Stomach (tissue), 9 donors: Measurements from ENCODE around the gene CFAP161. TPM values are rescaled to one million over a fixed set of nuclear protein-coding genes. Genes with fewer than 3 reads are reported as not detected.

Source experiments
- DNase-seq, 2 donors: peaks; one replicate each; pipeline versions ENCODE4 v3.0.0 to v3.0.0-alpha.2; 2013 to 2019
- H3K27ac ChIP-seq, 5 donors: fragments of 200-600 bp in 4 of 5; sonication (generic) in 4 of 5; one replicate each; pipeline ENCODE4 v1.5.1; 2013 to 2019; ENCODE audit warnings: mild to moderate bottlenecking in 1 of 5, moderate library complexity in 1 of 5
- H3K27me3 ChIP-seq, 3 donors: fragments of 200-600 bp; sonication (generic); one replicate each; pipeline ENCODE4 v1.5.1; 2017 to 2019; ENCODE audit warnings: mixed run types in 1 of 3
- H3K36me3 ChIP-seq, 4 donors: fragments of 200-600 bp; sonication (generic); 1 replicate in 3 of 4; 2 replicates in 1 of 4; pipeline ENCODE4 v1.5.1; 2016 to 2019
- H3K4me1 ChIP-seq, 4 donors: fragments of 200-600 bp; sonication (generic); one replicate each; pipeline ENCODE4 v1.5.1; 2016 to 2019
- H3K4me3 ChIP-seq, 4 donors: fragments of 200-600 bp; sonication (generic) in 3 of 4; one replicate each; pipeline ENCODE4 v1.5.1; 2016 to 2019; ENCODE audit warnings: mild to moderate bottlenecking in 1 of 4
- H3K9me3 ChIP-seq, 4 donors: fragments of 200-600 bp; sonication (generic); one replicate each; pipeline ENCODE4 v1.5.1; 2016 to 2019
- CTCF ChIP-seq, 7 experiments: fragments of 450-650 bp in 4 of 7; fragments of 200-600 bp in 3 of 7; sonication (generic) in 3 of 7; IDR thresholded peaks; one replicate each; pipeline ENCODE4 v1.5.1; 2016 to 2019; ENCODE audit warnings: antibody characterized with exemption in 7 of 7, control low read depth in 2 of 7, mild to moderate bottlenecking in 1 of 7
- EP300 ChIP-seq: sonication (generic); formaldehyde crosslinking; IDR thresholded peaks from one replicate; pipeline ENCODE4 v1.6.1; 2017; ENCODE audit warnings: antibody characterized with exemption
- POLR2A ChIP-seq, 4 donors: fragments of 450-650 bp; IDR thresholded peaks; one replicate each; pipeline ENCODE4 v1.6.1; 2016; ENCODE audit warnings: antibody characterized with exemption in 4 of 4, control low read depth in 2 of 4, mild to moderate bottlenecking in 1 of 4, moderate library complexity in 1 of 4
- POLR2AphosphoS5 ChIP-seq, 3 donors: sonication (generic); formaldehyde crosslinking; IDR thresholded peaks; one replicate each; pipeline ENCODE4 v1.6.1; 2016; ENCODE audit warnings: antibody characterized with exemption in 3 of 3
- WGBS, 5 donors: extraction: QIAGEN DNeasy Blood & Tissue Kit in 3 of 5; methylation state at CpG; one replicate each; pipeline versions ENCODE4 v1.1.5 to v1.1.7; 2013 to 2018; 5-methylcytosine and 5-hydroxymethylcytosine counted together
- intact Hi-C: fragments of 100-400 bp; cut with DNase I; formaldehyde crosslinking; loops from one replicate; pipeline ENCODE4 v1.15.1; 2023; ENCODE audit warnings: low total_unique reads
- polyA plus RNA-seq, 3 donors: library from polyadenylated mRNA; stranded (reverse); fragments of 200-250 nt; gene quantifications; one replicate each; pipeline ENCODE4 v1.2.3, GENCODE V29; 2013
- total RNA-seq, 5 donors: library from RNA; depleted of rRNA; stranded (reverse); fragments of >200 nt; gene quantifications; one replicate each; pipeline versions ENCODE4 v1.1.0 to v1.2.3, GENCODE V29; 2014 to 2016
- donor health status: healthy with polysubstance abuse.
- donor health status: Bipolar disorder and iron deficiency.
- donor health status: healthy.

Gene CFAP161
- total and polyA plus RNA-seq, 8 donors = 0.19 to 2.6 TPM; not detected in 6

DNA sequence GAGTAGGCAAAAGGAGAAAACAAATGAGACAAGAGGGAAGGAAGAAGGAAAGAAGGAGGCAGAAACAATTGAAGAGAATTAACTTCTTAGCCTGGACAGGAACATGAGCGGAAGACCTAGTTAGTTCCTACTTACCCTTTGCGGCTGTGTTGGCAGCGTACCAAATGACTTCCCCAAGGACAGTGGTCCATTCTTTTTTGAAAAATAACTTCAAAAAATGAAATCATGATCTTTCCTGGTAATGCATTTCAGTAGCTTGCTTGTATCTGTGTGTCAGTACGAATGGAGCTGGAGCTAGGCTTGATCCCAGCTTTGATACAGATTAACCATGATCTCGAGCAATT, 41.5 kb upstream of the CFAP161 start:
- DNase-seq = peak in 1 of 2 donors; percentile 60
- Histone ChIP-seq H3K4me3 (no peak overlapping the region), H3K27me3 (peaks cover 0 to 12% (median 3%) of the 10 kb centered on the region in 3 donors), H3K4me1 (peaks cover 0 to 11% (median 9%) of the 10 kb centered on the region in 4 donors), H3K9me3 (no peaks in the 10 kb centered on the region), H3K36me3 (no peaks in the 10 kb centered on the region), H3K27ac (peak overlapping the region in 2 of 5 donors; percentile 8 to 10)
- intact Hi-C loops = no loop called here
- WGBS, 5 donors = 57 to 77% (median 70%) methylated on average over 5 of the region's 5 CpGs
- TF ChIP-seq POLR2AphosphoS5 (IDR thresholded peaks at IDR 0.05) = no peak
- no peak for TF ChIP-seq POLR2A (IDR thresholded peaks at IDR 0.05)
- TF ChIP-seq CTCF (IDR thresholded peaks at IDR 0.05) = no peak
- TF ChIP-seq EP300 = no peak

DNA sequence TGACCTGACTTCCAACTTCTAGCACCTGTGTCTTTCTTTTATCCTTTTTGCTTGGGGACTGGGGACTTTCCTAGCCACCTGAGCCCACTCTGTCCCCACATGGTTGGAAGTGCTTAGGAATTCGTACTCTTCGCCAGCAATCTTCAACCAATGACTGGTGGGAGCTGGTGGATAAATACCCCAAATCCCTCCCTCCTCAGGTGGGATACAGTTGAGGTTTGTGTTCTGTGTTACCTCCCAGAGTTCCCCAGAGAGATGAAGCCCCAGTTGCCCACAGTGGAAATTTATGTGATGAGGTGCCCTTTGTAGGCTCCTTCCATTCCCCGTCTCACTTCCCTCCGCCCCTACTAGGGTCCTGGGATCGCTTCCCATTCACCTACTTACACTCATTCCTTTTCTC, 40.1 kb upstream of the CFAP161 start:
- Histone ChIP-seq H3K4me1 (peaks cover 0 to 11% (median 9%) of the 10 kb centered on the region in 4 donors), H3K4me3 (no peak overlapping the region), H3K27me3 (peaks cover 0 to 13% (median 3%) of the 10 kb centered on the region in 3 donors), H3K9me3 (no peaks in the 10 kb centered on the region), H3K36me3 (no peaks in the 10 kb centered on the region), H3K27ac (no peak overlapping the region)
- WGBS, 5 donors = 87 to 94% (median 93%) methylated on average over 5 of the region's 5 CpGs
- TF ChIP-seq CTCF (IDR thresholded peaks at IDR 0.05) (no peak), EP300 (no peak), POLR2AphosphoS5 (IDR thresholded peaks at IDR 0.05) (no peak), POLR2A (IDR thresholded peaks at IDR 0.05) (no peak)
- no peak for DNase-seq
- intact Hi-C loops = no loop called here

- no peak for TF ChIP-seq POLR2A (IDR thresholded peaks at IDR 0.05)
- no peak for TF ChIP-seq EP300
- no peak for TF ChIP-seq POLR2AphosphoS5 (IDR thresholded peaks at IDR 0.05)
- peaks cover 0 to 19% (median 3%) of the 10 kb centered on the region in 3 donors for H3K27me3 ChIP-seq
- no peak overlapping the region for H3K27ac ChIP-seq
- intact Hi-C loops = no loop called here
- 78 to 88% (median 84%) methylated on average over 12 of the region's 12 CpGs for WGBS, 5 donors
- no peaks in the 10 kb centered on the region for H3K9me3 ChIP-seq
- no peaks in the 10 kb centered on the region for H3K36me3 ChIP-seq
- H3K4me3 ChIP-seq = no peak overlapping the region
- DNase-seq = no peak
- H3K4me1 ChIP-seq = peaks cover 0 to 15% (median 9%) of the 10 kb centered on the region in 4 donors
Observed at GRCh38 chr15:81095690-81096365, 38.2 kb upstream of the CFAP161 start.

GRCh38 chr15:81096398-81096797, 37.7 kb upstream of the CFAP161 start:
- Histone ChIP-seq H3K4me1 (peaks cover 0 to 15% (median 9%) of the 10 kb centered on the region in 4 donors), H3K27ac (no peak overlapping the region), H3K4me3 (no peak overlapping the region), H3K9me3 (no peaks in the 10 kb centered on the region), H3K36me3 (no peaks in the 10 kb centered on the region), H3K27me3 (peaks cover 0 to 19% (median 3%) of the 10 kb centered on the region in 3 donors)
- 79 to 84% (median 82%) methylated on average over 6 of the region's 6 CpGs for WGBS, 5 donors
- no peak for TF ChIP-seq POLR2AphosphoS5 (IDR thresholded peaks at IDR 0.05)
- no peak for TF ChIP-seq EP300
- no peak for TF ChIP-seq POLR2A (IDR thresholded peaks at IDR 0.05)
- no peak for TF ChIP-seq CTCF (IDR thresholded peaks at IDR 0.05)
- intact Hi-C loops = no loop called here
- DNase-seq = no peak
